ENCODE results near the gene ZNF827.

Gene ZNF827

GRCh38 chr4:145739845-145740244, 198.8 kb downstream of the ZNF827 start:
- H3K27ac ChIP-seq = no peak overlapping the region
- TF ChIP-seq CTCF (conservative IDR thresholded peaks at IDR 0.05) = no peak

GRCh38 chr4:145736241-145736831, 202.3 kb downstream of the ZNF827 start:
- H3K27ac ChIP-seq = peak overlapping the region; percentile 61
- no peak for TF ChIP-seq CTCF (conservative IDR thresholded peaks at IDR 0.05)
- TF ChIP-seq ZFX (IDR thresholded peaks at IDR 0.05) = no peak

- H3K27ac ChIP-seq = peak overlapping the region; percentile 61
- no peak for TF ChIP-seq ZFX (IDR thresholded peaks at IDR 0.05)
- no peak for TF ChIP-seq CTCF (conservative IDR thresholded peaks at IDR 0.05)
Measured at GRCh38 chr4:145735827-145736226, 202.8 kb downstream of the ZNF827 start.

GRCh38 chr4:145735347-145735675, 203.3 kb downstream of the ZNF827 start:
- TF ChIP-seq CTCF (conservative IDR thresholded peaks at IDR 0.05) = no peak
- TF ChIP-seq ZFX (IDR thresholded peaks at IDR 0.05) = no peak
- H3K27ac ChIP-seq = peak overlapping the region; percentile 54

GRCh38 chr4:145734576-145735346, 203.9 kb downstream of the ZNF827 start:
- H3K27ac ChIP-seq = peak overlapping the region; percentile 54
- no peak for TF ChIP-seq ZFX (IDR thresholded peaks at IDR 0.05)
- TF ChIP-seq CTCF (conservative IDR thresholded peaks at IDR 0.05) = no peak

GRCh38 chr4:145734031-145734430, 204.6 kb downstream of the ZNF827 start:
- peak overlapping the region; percentile 54 for H3K27ac ChIP-seq
- TF ChIP-seq CTCF (conservative IDR thresholded peaks at IDR 0.05) = no peak
- no peak for TF ChIP-seq ZFX (IDR thresholded peaks at IDR 0.05)
